Measurements from ENCODE around the gene NEIL3. TPM values are rescaled to one million over a fixed set of nuclear protein-coding genes. Genes with fewer than 3 reads are reported as not detected.

The NEIL3 gene
- total RNA-seq, 4 donors from 2014 or later = 0.11 to 0.50 TPM; not detected in 2

GRCh38 chr4:177315767-177316464 lies 6.2 kb downstream of the NEIL3 start:
- Histone ChIP-seq H3K36me3 (no peaks in the 10 kb centered on the region), H3K27ac (replicated peaks in 1 of 4) (no peak overlapping the region), H3K4me1 (no peaks in the 10 kb centered on the region), H3K27me3 (no peaks in the 10 kb centered on the region), H3K9me3 (no peaks in the 10 kb centered on the region), H3K4me3 (no peak overlapping the region)
- WGBS = 79% methylated on average over 4 of the region's 4 CpGs
- intact Hi-C loops (cut with DNase I) = no loop called here
- no peak for TF ChIP-seq POLR2A (IDR thresholded peaks at IDR 0.05; ENCODE audit: low read depth)
- TF ChIP-seq POLR2AphosphoS5 (IDR thresholded peaks at IDR 0.05) = no peak
- TF ChIP-seq EP300 (IDR thresholded peaks at IDR 0.05) = no peak
- TF ChIP-seq, protein P1, sequence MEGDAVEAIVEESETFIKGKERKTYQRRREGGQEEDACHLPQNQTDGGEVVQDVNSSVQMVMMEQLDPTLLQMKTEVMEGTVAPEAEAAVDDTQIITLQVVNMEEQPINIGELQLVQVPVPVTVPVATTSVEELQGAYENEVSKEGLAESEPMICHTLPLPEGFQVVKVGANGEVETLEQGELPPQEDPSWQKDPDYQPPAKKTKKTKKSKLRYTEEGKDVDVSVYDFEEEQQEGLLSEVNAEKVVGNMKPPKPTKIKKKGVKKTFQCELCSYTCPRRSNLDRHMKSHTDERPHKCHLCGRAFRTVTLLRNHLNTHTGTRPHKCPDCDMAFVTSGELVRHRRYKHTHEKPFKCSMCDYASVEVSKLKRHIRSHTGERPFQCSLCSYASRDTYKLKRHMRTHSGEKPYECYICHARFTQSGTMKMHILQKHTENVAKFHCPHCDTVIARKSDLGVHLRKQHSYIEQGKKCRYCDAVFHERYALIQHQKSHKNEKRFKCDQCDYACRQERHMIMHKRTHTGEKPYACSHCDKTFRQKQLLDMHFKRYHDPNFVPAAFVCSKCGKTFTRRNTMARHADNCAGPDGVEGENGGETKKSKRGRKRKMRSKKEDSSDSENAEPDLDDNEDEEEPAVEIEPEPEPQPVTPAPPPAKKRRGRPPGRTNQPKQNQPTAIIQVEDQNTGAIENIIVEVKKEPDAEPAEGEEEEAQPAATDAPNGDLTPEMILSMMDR (IDR thresholded peaks at IDR 0.05) = no peak
- no peak for DNase-seq (ENCODE audit: extremely low spot score)

DNA sequence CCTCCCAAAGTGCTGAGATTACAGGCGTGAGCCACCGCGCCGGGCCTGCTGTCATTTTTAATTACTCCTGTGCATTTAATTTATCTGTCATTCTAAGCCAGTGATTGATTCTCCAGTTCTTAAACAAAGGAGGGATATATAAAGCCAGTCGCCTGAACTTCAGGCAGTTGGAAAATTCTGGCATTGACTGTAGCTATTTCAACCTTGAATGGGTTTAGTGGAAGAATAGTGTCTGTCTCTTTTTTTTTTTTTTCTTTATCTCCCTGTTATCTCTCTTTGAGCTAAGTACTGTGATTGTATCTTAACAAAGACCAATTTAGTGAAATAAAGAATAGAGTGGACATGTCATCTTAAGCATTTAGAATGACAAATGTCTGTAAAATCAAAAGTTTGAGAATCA lies 11.0 kb downstream of the NEIL3 start:
- no peak for DNase-seq (ENCODE audit: extremely low spot score)
- WGBS = 100% methylated on average over 5 of the region's 5 CpGs
- Histone ChIP-seq H3K4me3 (no peak overlapping the region), H3K9me3 (no peaks in the 10 kb centered on the region), H3K27me3 (no peaks in the 10 kb centered on the region), H3K4me1 (no peaks in the 10 kb centered on the region), H3K27ac (replicated peaks in 1 of 4) (no peak overlapping the region), H3K36me3 (no peaks in the 10 kb centered on the region)
- TF ChIP-seq POLR2A (IDR thresholded peaks at IDR 0.05; ENCODE audit: low read depth) = no peak
- intact Hi-C loops (cut with DNase I) = no loop called here

GRCh38 chr4:177321647-177322046 lies 12.0 kb downstream of the NEIL3 start:
- no peak for DNase-seq (ENCODE audit: extremely low spot score)
- no peaks in the 10 kb centered on the region for H3K27me3 ChIP-seq
- H3K36me3 ChIP-seq = no peaks in the 10 kb centered on the region
- TF ChIP-seq EP300 (IDR thresholded peaks at IDR 0.05) = no peak
- TF ChIP-seq, protein P1 (IDR thresholded peaks at IDR 0.05) = no peak
- TF ChIP-seq POLR2AphosphoS5 (IDR thresholded peaks at IDR 0.05) = no peak
- no peak for TF ChIP-seq POLR2A (IDR thresholded peaks at IDR 0.05; ENCODE audit: low read depth)
- 81% methylated on average over 3 of the region's 3 CpGs for WGBS
- H3K9me3 ChIP-seq = no peaks in the 10 kb centered on the region
- intact Hi-C loops (cut with DNase I) = no loop called here
- no peak overlapping the region for H3K27ac ChIP-seq (replicated peaks in 1 of 4)
- H3K4me1 ChIP-seq = no peaks in the 10 kb centered on the region
- H3K4me3 ChIP-seq = no peak overlapping the region

DNA sequence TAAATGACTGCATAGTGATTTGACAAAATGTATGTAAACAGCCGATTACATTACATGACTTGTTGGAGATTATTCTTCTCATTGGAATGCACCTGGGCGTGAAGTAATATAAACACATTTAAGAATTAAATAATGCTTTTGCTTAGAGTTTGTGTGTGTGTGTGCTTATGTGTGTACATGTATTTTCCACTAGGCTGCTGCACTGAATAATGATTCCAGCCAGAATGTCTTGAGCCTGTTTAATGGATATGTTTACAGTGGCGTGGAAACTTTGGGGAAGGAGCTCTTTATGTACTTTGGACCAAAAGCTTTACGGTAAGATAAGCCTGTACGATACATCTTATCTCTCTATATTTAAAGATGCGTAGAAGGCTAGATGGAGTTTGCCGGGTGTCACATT lies 12.6 kb downstream of the NEIL3 start:
- Histone ChIP-seq H3K27ac (replicated peaks in 1 of 4) (no peak overlapping the region), H3K4me1 (no peaks in the 10 kb centered on the region), H3K36me3 (no peaks in the 10 kb centered on the region), H3K9me3 (no peaks in the 10 kb centered on the region), H3K27me3 (no peaks in the 10 kb centered on the region), H3K4me3 (no peak overlapping the region)
- no peak for DNase-seq (ENCODE audit: extremely low spot score)
- WGBS = 88% methylated on average over 7 of the region's 7 CpGs
- TF ChIP-seq POLR2AphosphoS5 (IDR thresholded peaks at IDR 0.05) (no peak), POLR2A (IDR thresholded peaks at IDR 0.05; ENCODE audit: low read depth) (no peak), EP300 (IDR thresholded peaks at IDR 0.05) (no peak)
- TF ChIP-seq, protein P1 (IDR thresholded peaks at IDR 0.05) = no peak
- intact Hi-C loops (cut with DNase I) = no loop called here

- Histone ChIP-seq H3K27ac (replicated peaks in 1 of 4) (no peak overlapping the region), H3K4me1 (no peaks in the 10 kb centered on the region), H3K36me3 (no peaks in the 10 kb centered on the region), H3K4me3 (no peak overlapping the region), H3K9me3 (no peaks in the 10 kb centered on the region), H3K27me3 (no peaks in the 10 kb centered on the region)
- intact Hi-C loops (cut with DNase I) = no loop called here
- TF ChIP-seq POLR2A (IDR thresholded peaks at IDR 0.05; ENCODE audit: low read depth) = no peak
- TF ChIP-seq POLR2AphosphoS5 (IDR thresholded peaks at IDR 0.05) = no peak
- TF ChIP-seq EP300 (IDR thresholded peaks at IDR 0.05) = no peak
- TF ChIP-seq, protein P1 (IDR thresholded peaks at IDR 0.05) = no peak
- 79% methylated on average over 3 of the region's 3 CpGs for WGBS
- no peak for DNase-seq (ENCODE audit: extremely low spot score)
Measured at GRCh38 chr4:177322881-177323280, 13.2 kb downstream of the NEIL3 start.

Data from esophagus muscularis mucosa (tissue), 4 donors.